ENCODE data around the gene PRG3. TPM values are rescaled to one million over a fixed set of nuclear protein-coding genes. Genes with fewer than 3 reads are reported as not detected.
A peak's percentile ranks its signal among the peaks of the same experiment; 100 is the strongest.

Gene PRG3
- total and polyA plus RNA-seq, 3 experiments from 2014 or later: not detected

DNA sequence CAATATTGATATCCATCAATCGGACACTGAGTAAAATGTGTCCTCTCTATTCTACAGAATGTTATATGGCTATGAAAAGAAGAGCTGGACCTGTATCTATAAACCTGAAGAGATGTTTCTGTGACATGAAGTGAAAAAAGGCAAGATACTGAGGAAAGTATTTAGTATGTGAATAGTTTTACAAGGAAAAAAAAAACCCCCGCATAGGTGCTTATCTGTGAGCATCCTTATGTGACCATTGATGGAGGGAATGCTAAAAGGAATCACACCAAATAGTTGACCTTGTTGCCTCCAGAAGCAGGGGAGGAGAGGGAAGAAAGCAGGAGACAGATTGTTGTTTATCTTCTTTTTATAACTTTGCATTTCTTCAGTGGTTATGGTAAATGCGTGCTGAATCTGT, 10.2 kb upstream of the PRG3 start:
- Mint-ChIP-seq H3K4me3 (no peak overlapping the region), H3K27ac (no peak overlapping the region), H3K36me3 (peaks cover 0 to 2% (median 0%) of the 10 kb centered on the region in 3 donors), H3K9me3 (no peaks in the 10 kb centered on the region), H3K27me3 (no peaks in the 10 kb centered on the region), H3K4me1 (no peaks in the 10 kb centered on the region)
- POLR2A ChIA-PET: no interaction called here
- Histone ChIP-seq H3K27ac (ENCODE audit: low read depth, low read length) (no peak overlapping the region), H3K9me3 (ENCODE audit: low read length) (no peaks in the 10 kb centered on the region), H3K4me3 (ENCODE audit: low read length) (no peak overlapping the region), H3K36me3 (ENCODE audit: insufficient read depth, low read length) (no peaks in the 10 kb centered on the region), H3K4me1 (ENCODE audit: insufficient read depth, low read length) (no peaks in the 10 kb centered on the region), H3K27me3 (ENCODE audit: insufficient read depth, low read length, poor library complexity, severe bottlenecking) (no peaks in the 10 kb centered on the region)
- DNase-seq: no peak
- CTCF ChIA-PET: no interaction called here

DNA sequence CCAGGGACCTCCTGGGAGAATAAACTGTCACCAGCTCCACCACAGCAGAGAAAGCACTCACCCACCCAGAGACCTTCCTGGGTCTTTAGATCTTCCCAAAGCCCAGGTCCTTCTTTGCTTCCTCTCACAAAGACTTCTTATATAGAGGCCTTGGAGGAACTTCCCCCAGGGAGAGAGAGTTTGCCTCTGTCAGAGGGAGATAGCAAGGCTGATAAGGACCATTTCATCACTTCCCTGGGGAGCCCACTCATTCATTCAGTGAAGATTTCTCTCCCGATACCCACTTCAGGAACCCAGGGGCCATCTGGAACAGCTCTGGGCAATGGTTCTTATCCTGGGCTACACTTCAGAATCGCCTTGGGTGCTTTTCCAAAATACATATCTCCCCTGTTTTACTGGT, 9.6 kb upstream of the PRG3 start, which contains the start of gene PRG2:
Gene PRG2, minus strand, starts transcription at position 116 of the 400 bp plus-strand sequence. CDS start 706 bp downstream, outside the sequence.
- H3K9me3 ChIP-seq (ENCODE audit: low read length): no peaks in the 10 kb centered on the region
- Mint-ChIP-seq H3K36me3 (peaks cover 0 to 2% (median 0%) of the 10 kb centered on the region in 3 donors), H3K9me3 (no peaks in the 10 kb centered on the region), H3K4me3 (no peak within 1 kb of the TSS), H3K27ac (peak within 1 kb of the TSS in 1 of 8 donors; percentile 44), H3K27me3 (no peaks in the 10 kb centered on the region), H3K4me1 (no peaks in the 10 kb centered on the region)
- H3K36me3 ChIP-seq (ENCODE audit: insufficient read depth, low read length): no peaks in the 10 kb centered on the region
- no peak within 1 kb of the TSS for H3K4me3 ChIP-seq (ENCODE audit: low read length)
- no peaks in the 10 kb centered on the region for H3K4me1 ChIP-seq (ENCODE audit: insufficient read depth, low read length)
- H3K27me3 ChIP-seq (ENCODE audit: insufficient read depth, low read length, poor library complexity, severe bottlenecking): no peaks in the 10 kb centered on the region
- no peak for DNase-seq
- H3K27ac ChIP-seq (ENCODE audit: low read depth, low read length): no peak within 1 kb of the TSS
- POLR2A ChIA-PET: no interaction called here
- CTCF ChIA-PET: no interaction called here

DNA sequence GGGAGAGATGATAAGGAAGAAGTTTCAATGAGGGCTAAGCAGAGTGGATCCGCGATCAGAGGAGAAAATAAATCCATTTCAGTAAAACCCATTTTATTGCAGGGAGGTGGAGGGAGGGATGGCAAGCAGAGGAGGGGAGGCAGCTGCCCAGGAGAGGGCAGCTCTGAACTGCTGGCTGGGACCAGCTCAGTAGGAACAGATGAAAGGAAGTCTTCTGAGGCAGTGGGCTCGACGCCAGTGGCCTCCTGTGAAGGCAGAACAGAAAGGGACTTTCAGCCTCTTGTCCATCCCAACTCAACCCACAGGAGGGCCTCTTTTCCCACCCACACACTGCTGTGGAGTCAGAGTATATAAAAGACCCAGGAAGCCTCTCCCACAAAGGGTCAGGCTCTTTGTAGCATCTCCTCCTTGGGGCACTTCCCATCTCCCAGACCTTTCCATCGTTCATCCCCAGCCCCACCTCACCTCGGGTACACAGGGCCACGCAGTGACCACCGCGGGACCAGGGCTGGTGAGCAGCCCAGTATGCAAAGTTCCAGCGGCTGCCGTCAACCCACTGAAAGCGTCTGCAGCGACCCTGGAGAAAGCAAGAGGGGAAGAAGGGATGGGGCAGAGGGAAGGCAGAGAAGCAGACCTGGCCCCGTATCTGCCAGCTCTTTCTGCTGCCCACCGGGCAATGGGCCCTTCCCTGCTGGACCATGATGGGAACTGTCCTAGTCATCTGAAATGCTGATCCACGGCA, 6.5 kb upstream of the PRG3 start:
- H3K4me1 ChIP-seq (ENCODE audit: insufficient read depth, low read length): no peaks in the 10 kb centered on the region
- no peaks in the 10 kb centered on the region for H3K27me3 ChIP-seq (ENCODE audit: insufficient read depth, low read length, poor library complexity, severe bottlenecking)
- Mint-ChIP-seq H3K27ac (no peak overlapping the region), H3K4me1 (no peaks in the 10 kb centered on the region), H3K4me3 (no peak overlapping the region), H3K27me3 (peaks cover 0 to 11% of the 10 kb centered on the region in 2 donors), H3K36me3 (peaks cover 0 to 2% (median 0%) of the 10 kb centered on the region in 3 donors), H3K9me3 (no peaks in the 10 kb centered on the region)
- no peak for DNase-seq
- no peaks in the 10 kb centered on the region for H3K36me3 ChIP-seq (ENCODE audit: insufficient read depth, low read length)
- H3K4me3 ChIP-seq (ENCODE audit: low read length): no peak overlapping the region
- ChIA-PET POLR2A (no interaction called here), CTCF (interaction anchor here (0.9 to 1.1 kb wide), 2 partner anchors 37 to 96 kb away, joined by 3 to 4 read pairs; no protein-coding TSS in a partner anchor)
- no peak overlapping the region for H3K27ac ChIP-seq (ENCODE audit: low read depth, low read length)
- H3K9me3 ChIP-seq (ENCODE audit: low read length): no peaks in the 10 kb centered on the region

DNA sequence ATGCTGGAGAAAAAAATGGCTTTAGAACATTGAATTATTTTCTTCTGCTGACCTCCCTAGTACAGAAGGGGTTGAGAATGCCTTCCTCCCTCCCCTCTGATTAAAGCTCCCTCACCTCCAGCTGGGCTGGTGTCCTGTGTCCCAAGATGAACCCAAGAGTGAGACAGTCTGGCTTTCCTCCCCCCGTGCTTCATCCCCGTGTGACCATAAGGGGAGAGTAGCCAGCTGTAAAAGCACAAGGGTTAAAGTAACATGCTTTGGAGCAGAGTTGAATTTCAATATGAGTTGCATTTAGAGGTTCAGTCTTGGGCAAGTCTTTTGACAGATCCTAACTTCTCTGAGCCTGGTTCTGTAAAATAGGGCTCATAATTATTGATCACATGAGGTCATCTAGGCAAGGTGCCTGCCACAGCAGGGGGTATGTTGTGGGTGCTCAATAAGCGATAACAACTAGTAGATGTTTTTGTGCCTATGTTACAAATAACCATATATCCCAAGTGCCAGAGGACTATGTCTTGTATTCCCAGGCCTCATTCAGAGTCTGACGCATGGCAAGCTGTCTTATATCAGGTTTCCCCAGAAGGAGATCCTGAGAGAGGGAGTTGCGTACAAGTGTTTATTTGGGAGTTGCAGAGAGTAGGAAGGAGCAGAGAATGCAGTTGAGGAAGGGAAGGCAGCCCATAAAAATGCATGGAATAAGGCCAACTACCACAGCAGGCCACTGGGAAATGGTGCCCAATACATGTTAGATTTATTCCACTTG, 5.4 kb upstream of the PRG3 start:
- ChIA-PET POLR2A (no interaction called here), CTCF (interaction anchor here (1.1 kb wide), 1 partner anchor 97 kb away, joined by 3 read pairs; no protein-coding TSS in a partner anchor)
- Histone ChIP-seq H3K9me3 (ENCODE audit: low read length) (no peaks in the 10 kb centered on the region), H3K36me3 (ENCODE audit: insufficient read depth, low read length) (no peaks in the 10 kb centered on the region), H3K27me3 (ENCODE audit: insufficient read depth, low read length, poor library complexity, severe bottlenecking) (no peaks in the 10 kb centered on the region), H3K4me3 (ENCODE audit: low read length) (no peak overlapping the region), H3K27ac (ENCODE audit: low read depth, low read length) (no peak overlapping the region), H3K4me1 (ENCODE audit: insufficient read depth, low read length) (no peaks in the 10 kb centered on the region)
- Mint-ChIP-seq H3K27me3 (peaks cover 0 to 15% of the 10 kb centered on the region in 2 donors), H3K4me3 (no peak overlapping the region), H3K4me1 (no peaks in the 10 kb centered on the region), H3K9me3 (no peaks in the 10 kb centered on the region), H3K27ac (no peak overlapping the region), H3K36me3 (peaks cover 0 to 2% (median 0%) of the 10 kb centered on the region in 3 donors)
- DNase-seq: no peak

DNA sequence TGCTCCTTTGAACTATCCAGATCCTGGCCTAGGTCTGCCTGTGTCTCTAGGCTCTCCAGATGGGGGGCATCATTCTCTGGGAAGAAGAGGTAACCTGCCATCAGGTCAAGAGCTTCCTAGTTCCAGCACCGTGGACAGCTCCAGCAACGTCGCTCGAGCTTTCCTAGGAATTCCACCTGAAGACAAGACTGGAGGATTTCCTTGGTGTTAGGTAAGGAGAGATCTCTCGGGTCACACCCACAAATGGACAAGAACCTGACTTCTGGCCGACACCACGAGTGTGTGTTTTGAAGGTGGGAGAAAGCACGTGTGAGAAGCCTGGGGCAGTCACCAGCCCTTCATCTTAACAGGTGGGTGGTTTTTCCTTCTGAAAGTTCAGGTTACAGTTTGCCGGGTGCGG, 1.2 kb downstream of the PRG3 start:
- ChIA-PET CTCF (no interaction called here), POLR2A (no interaction called here)
- Mint-ChIP-seq H3K36me3 (no peaks in the 10 kb centered on the region), H3K9me3 (no peaks in the 10 kb centered on the region), H3K27me3 (peaks cover 7 to 45% of the 10 kb centered on the region in 2 donors), H3K4me1 (no peaks in the 10 kb centered on the region), H3K4me3 (no peak overlapping the region), H3K27ac (no peak overlapping the region)
- H3K4me1 ChIP-seq (ENCODE audit: insufficient read depth, low read length): no peaks in the 10 kb centered on the region
- no peaks in the 10 kb centered on the region for H3K27me3 ChIP-seq (ENCODE audit: insufficient read depth, low read length, poor library complexity, severe bottlenecking)
- H3K4me3 ChIP-seq (ENCODE audit: low read length): no peak overlapping the region
- H3K27ac ChIP-seq (ENCODE audit: low read depth, low read length): no peak overlapping the region
- no peaks in the 10 kb centered on the region for H3K9me3 ChIP-seq (ENCODE audit: low read length)
- H3K36me3 ChIP-seq (ENCODE audit: insufficient read depth, low read length): no peaks in the 10 kb centered on the region
- DNase-seq: no peak

DNA sequence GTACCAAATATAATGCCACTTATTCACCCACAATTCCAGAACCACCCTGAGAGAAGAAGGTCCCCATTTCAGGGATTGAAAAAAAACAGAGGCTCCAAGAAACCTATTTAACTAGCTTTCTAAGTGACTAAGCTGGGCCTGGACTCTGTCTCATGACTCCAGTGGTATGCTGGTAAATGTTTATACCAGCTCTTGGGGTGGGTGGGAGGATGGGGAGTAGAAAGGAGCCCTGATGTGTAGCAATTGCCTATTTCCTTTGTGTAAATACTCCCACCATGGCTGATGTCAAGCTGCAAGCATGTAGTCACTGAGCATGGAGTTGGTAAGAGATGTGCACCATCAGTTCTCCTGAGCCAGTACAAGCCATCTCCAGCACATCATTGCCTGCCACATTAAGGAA, 2.8 kb downstream of the PRG3 start:
- POLR2A ChIA-PET: no interaction called here
- no peak for DNase-seq
- H3K4me3 Mint-ChIP-seq: no peak overlapping the region

DNA sequence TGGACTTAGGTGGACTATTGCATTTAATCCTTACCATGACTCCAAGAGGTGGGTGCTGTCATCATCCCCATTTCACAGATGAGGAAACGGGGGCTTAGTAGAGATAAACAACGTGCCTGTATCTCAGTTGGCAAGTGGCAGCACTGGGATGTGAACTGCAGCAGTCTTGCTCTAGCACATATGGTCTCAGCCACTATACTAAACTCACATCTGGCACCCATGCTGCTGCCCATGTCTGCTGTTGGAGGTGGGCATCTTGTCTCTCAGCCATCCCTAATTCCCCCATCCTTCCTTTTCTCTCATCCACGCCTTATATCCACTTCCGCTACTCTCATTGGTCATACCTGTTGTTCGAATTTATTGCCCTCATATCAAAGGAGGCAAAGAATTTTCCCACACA, 3.8 kb downstream of the PRG3 start:
- Mint-ChIP-seq H3K9me3 (no peaks in the 10 kb centered on the region), H3K4me1 (no peaks in the 10 kb centered on the region)
- CTCF ChIA-PET: no interaction called here

More for the DNA sequence above, 2.8 kb downstream of the PRG3 start:
- Histone ChIP-seq H3K4me3 (ENCODE audit: low read length) (no peak overlapping the region), H3K36me3 (ENCODE audit: insufficient read depth, low read length) (no peaks in the 10 kb centered on the region), H3K4me1 (ENCODE audit: insufficient read depth, low read length) (no peaks in the 10 kb centered on the region), H3K27me3 (ENCODE audit: insufficient read depth, low read length, poor library complexity, severe bottlenecking) (no peaks in the 10 kb centered on the region), H3K27ac (ENCODE audit: low read depth, low read length) (no peak overlapping the region), H3K9me3 (ENCODE audit: low read length) (no peaks in the 10 kb centered on the region)
- CTCF ChIA-PET: no interaction called here
- Mint-ChIP-seq H3K4me1 (no peaks in the 10 kb centered on the region), H3K36me3 (no peaks in the 10 kb centered on the region), H3K27ac (no peak overlapping the region), H3K27me3 (peaks cover 7 to 36% of the 10 kb centered on the region in 2 donors), H3K9me3 (no peaks in the 10 kb centered on the region)

More for the DNA sequence above, 3.8 kb downstream of the PRG3 start:
- Histone ChIP-seq H3K4me3 (ENCODE audit: low read length) (no peak overlapping the region), H3K27me3 (ENCODE audit: insufficient read depth, low read length, poor library complexity, severe bottlenecking) (no peaks in the 10 kb centered on the region), H3K36me3 (ENCODE audit: insufficient read depth, low read length) (no peaks in the 10 kb centered on the region), H3K27ac (ENCODE audit: low read depth, low read length) (no peak overlapping the region), H3K4me1 (ENCODE audit: insufficient read depth, low read length) (no peaks in the 10 kb centered on the region), H3K9me3 (ENCODE audit: low read length) (no peaks in the 10 kb centered on the region)
- POLR2A ChIA-PET: no interaction called here
- Mint-ChIP-seq H3K27ac (no peak overlapping the region), H3K27me3 (peaks cover 7 to 32% of the 10 kb centered on the region in 2 donors), H3K36me3 (no peaks in the 10 kb centered on the region), H3K4me3 (no peak overlapping the region)
- DNase-seq: no peak
